ENCODE measurements around the gene ARHGAP31. TPM values are rescaled to one million over a fixed set of nuclear protein-coding genes. Genes with fewer than 3 reads are reported as not detected.
A peak's percentile ranks its signal among the peaks of the same experiment; 100 is the strongest.

Gene ARHGAP31
- total RNA-seq, 4 donors from 2014 or later = 40.0 to 78.9 (median 55.0) TPM

- 2 to 3% methylated on average over 18 to 20 of the region's 26 CpGs for WGBS, 2 donors
- Histone ChIP-seq H3K4me1 (peaks cover 18 to 24% of the 10 kb centered on the region in 2 donors), H3K4me3 (replicated peaks in 1 of 3) (peak overlapping the region; percentile 21 to 77 (median 57)), H3K27ac (peak overlapping the region; percentile 89 to 97 (median 92)), H3K9me3 (no peaks in the 10 kb centered on the region), H3K27me3 (no peaks in the 10 kb centered on the region), H3K36me3 (no peaks in the 10 kb centered on the region)
- intact Hi-C loops (cut with DNase I) = no loop called here
- peak in 1 of 2 donors; percentile 18 for DNase-seq
- TF ChIP-seq CTCF (IDR thresholded peaks at IDR 0.05) (no peak), POLR2A (IDR thresholded peaks at IDR 0.05) (no peak)
These were observed 28.0 kb downstream of the ARHGAP31 start for GRCh38 chr3:119322021-119322834.

DNA sequence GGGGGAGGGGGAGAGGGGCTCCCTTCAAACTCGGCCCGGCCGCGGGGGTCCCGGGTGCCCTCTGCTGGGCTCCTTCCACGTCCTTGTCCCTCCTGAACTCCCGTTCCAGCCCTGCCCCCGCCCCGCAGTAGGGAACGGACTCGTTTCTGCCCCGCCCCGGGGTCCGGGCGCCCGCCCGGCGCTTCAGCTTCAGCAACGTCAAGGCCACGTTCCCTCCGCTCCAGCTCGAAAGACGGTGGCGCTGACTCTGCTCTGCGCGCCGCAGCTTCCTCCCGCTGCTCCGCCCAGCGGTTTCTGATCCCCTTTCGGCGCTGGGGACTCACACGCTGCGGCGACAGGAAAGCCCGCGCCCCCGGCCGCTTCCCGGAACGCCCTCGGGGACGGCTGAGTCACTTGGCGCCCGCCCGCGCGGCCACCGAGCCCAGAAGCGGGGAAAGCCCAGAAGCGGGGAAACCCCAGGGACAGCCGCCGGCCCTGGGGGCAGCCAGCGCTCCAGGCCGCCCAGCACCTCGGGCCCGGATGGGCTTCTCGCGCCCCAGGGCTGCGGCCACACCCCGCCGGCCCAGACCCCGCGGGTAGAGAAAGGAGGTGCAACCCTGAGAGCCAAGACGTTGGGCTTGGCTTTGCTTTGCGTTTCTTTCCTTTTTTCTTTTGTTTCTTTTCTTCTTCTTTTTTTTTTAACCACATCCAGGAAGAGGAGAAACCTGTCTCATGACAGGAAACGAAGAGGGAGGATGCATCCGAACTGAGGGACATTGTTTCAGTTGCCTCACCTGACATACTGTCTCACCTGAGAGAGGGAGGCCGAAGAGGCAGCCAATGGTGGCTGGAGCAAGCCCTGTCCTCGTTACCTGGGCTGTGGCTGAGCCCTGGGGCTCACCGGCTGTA lies 28.9 kb downstream of the ARHGAP31 start:
- intact Hi-C loops (cut with DNase I) = no loop called here
- peak; percentile 80 to 84 for DNase-seq
- Histone ChIP-seq H3K27me3 (no peaks in the 10 kb centered on the region), H3K4me1 (peaks cover 18 to 20% of the 10 kb centered on the region in 2 donors), H3K9me3 (no peaks in the 10 kb centered on the region), H3K4me3 (replicated peaks in 1 of 3) (peak overlapping the region; percentile 21 to 77 (median 57)), H3K36me3 (no peaks in the 10 kb centered on the region), H3K27ac (peak overlapping the region; percentile 89 to 97 (median 92))
- peak in 1 of 6 experiments; percentile 19 for TF ChIP-seq CTCF (IDR thresholded peaks at IDR 0.05)
- peak in 1 of 2 donors; percentile 68 for TF ChIP-seq POLR2A (IDR thresholded peaks at IDR 0.05)
- WGBS, 2 donors = 5 to 7% methylated on average over 33 to 47 of the region's 71 CpGs

DNA sequence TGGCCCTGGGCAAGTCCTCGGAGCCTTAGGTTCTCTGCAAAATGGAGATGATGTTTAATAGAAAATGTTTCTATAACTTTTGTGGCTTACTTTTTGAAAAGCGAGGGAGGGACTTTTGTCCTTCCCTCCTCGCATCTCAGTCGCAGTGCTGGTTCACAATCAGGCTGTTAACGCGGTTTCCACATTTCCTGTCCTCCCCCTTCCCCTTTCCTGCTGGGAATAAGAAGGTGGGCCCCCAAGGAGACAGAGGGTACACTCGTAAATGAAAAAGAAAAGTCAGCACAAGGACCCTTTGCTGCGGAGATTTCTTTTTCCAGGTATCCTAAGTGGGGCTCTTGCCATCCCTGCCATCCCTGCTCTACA lies 29.5 kb downstream of the ARHGAP31 start:
- H3K4me1 ChIP-seq = peaks cover 16 to 18% of the 10 kb centered on the region in 2 donors
- no peaks in the 10 kb centered on the region for H3K9me3 ChIP-seq
- DNase-seq = no peak
- intact Hi-C loops (cut with DNase I) = no loop called here
- H3K27me3 ChIP-seq = no peaks in the 10 kb centered on the region
- H3K36me3 ChIP-seq = no peaks in the 10 kb centered on the region
- TF ChIP-seq CTCF (IDR thresholded peaks at IDR 0.05) = no peak
- no peak for TF ChIP-seq POLR2A (IDR thresholded peaks at IDR 0.05)
- no peak overlapping the region for H3K4me3 ChIP-seq (replicated peaks in 1 of 3)
- 80 to 83% methylated on average over 8 of the region's 8 CpGs for WGBS, 2 donors
- peak overlapping the region; percentile 89 to 97 (median 92) for H3K27ac ChIP-seq

DNA sequence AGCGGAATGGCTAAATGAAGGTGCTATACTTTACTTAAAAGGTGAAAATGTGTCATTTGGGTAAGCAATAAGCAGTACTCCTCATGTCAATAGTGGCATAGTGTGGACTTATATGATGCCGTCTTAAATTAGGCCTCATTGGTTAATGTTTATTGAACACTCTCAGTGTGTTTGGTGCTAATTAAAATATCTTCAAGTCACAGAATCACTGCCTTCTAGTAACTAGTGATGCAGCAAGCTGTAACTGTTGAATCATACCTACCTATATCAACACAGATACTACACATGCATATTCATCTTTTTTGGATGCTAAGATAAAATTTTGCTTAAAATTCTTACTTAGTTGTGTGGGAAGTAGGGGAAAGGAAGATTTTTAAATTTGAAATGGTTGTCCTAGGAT lies 30.7 kb downstream of the ARHGAP31 start:
- intact Hi-C loops (cut with DNase I) = no loop called here
- no peak for DNase-seq
- TF ChIP-seq POLR2A (IDR thresholded peaks at IDR 0.05) (no peak), CTCF (IDR thresholded peaks at IDR 0.05) (no peak)
- Histone ChIP-seq H3K36me3 (no peaks in the 10 kb centered on the region), H3K4me1 (peaks cover 12 to 18% of the 10 kb centered on the region in 2 donors), H3K4me3 (replicated peaks in 1 of 3) (no peak overlapping the region), H3K27ac (no peak overlapping the region), H3K27me3 (no peaks in the 10 kb centered on the region), H3K9me3 (no peaks in the 10 kb centered on the region)
- 83 to 93% methylated on average over 2 of the region's 2 CpGs for WGBS, 2 donors
